HEK293 (cell line): ENCODE measurements around the gene BMP4.

Source experiments
- CTCF ChIA-PET: fragments of 350-600 bp; formaldehyde crosslinking; extraction: SDS; loops from one replicate; lab custom pipeline; 2021; ENCODE audit warnings: antibody characterized with exemption; lab: Yijun Ruan, JAX
- POLR2A ChIA-PET: fragments of 300-600 bp; formaldehyde crosslinking; extraction: SDS; loops from one replicate; lab custom pipeline; 2020; ENCODE audit warnings: antibody characterized with exemption, inconsistent platforms; lab: Yijun Ruan, JAX
- H3K27ac ChIP-seq: fragments of 200-500 bp; sonication (Bioruptor generic); 2 replicates; pipeline ENCODE4 v1.5.1; 2014; ENCODE audit warnings: low read depth, low read length, control low read depth, inconsistent platforms; ENCODE audit errors: extremely low read depth
- H3K36me3 ChIP-seq, 2 experiments: fragments of 200-500 bp in 1 of 2; sonication (Bioruptor generic) in 1 of 2; 1 replicate in 1 of 2; 2 replicates in 1 of 2; pipeline ENCODE4 v1.5.1; 2014 to 2017; ENCODE audit warnings: inconsistent platforms in 2 of 2, low read length in 2 of 2; ENCODE audit not compliant: control insufficient read depth in 2 of 2, insufficient read depth in 1 of 2
- H3K4me1 ChIP-seq: fragments of 200-500 bp; sonication (Bioruptor generic); 2 replicates; pipeline ENCODE4 v1.5.1; 2014; ENCODE audit warnings: mild to moderate bottlenecking, low read length, inconsistent platforms; ENCODE audit not compliant: control insufficient read depth, insufficient read depth
- H3K4me3 ChIP-seq: 2 replicates; pipeline ENCODE4 v1.5.1; 2011; ENCODE audit warnings: low read depth, mild to moderate bottlenecking, control low read depth, low read length, moderate library complexity
- H3K9me3 ChIP-seq: fragments of 200-500 bp; sonication (Bioruptor generic); 2 replicates; pipeline ENCODE4 v1.5.1; 2014; ENCODE audit warnings: low read depth, low read length, inconsistent platforms; ENCODE audit not compliant: control insufficient read depth, insufficient read depth
- GLI2 ChIP-seq: fragments of 450-650 bp; formaldehyde crosslinking; IDR thresholded peaks from 2 replicates; pipeline ENCODE4; 2017; ENCODE audit warnings: missing biosample characterization, missing genetic modification characterization, low read depth, borderline replicate concordance
- KLF1 ChIP-seq: fragments of 450-650 bp; formaldehyde crosslinking; IDR thresholded peaks from 2 replicates; pipeline ENCODE4 v1.5.1; 2016; ENCODE audit warnings: missing biosample characterization, missing genetic modification characterization
- RBAK ChIP-seq: fragments of 450-650 bp; formaldehyde crosslinking; IDR thresholded peaks from 2 replicates; pipeline ENCODE4 v1.5.1; 2016; ENCODE audit warnings: missing biosample characterization, missing genetic modification characterization
- REPIN1 ChIP-seq: fragments of 450-650 bp; formaldehyde crosslinking; IDR thresholded peaks from 2 replicates; pipeline ENCODE4 v1.5.1; 2017; ENCODE audit warnings: missing biosample characterization, missing genetic modification characterization, low read depth
- TCF7L2 ChIP-seq: IDR thresholded peaks from 2 replicates; pipeline ENCODE4 v1.6.1; 2011; ENCODE audit warnings: low read depth, mild to moderate bottlenecking, inconsistent platforms, low read length, moderate library complexity, borderline replicate concordance
- ZBTB1 ChIP-seq: fragments of 450-650 bp; formaldehyde crosslinking; IDR thresholded peaks from 2 replicates; pipeline ENCODE4 v1.5.1; 2016; ENCODE audit warnings: missing biosample characterization, missing genetic modification characterization
- ZFP37 ChIP-seq: fragments of 450-650 bp; formaldehyde crosslinking; IDR thresholded peaks from 2 replicates; pipeline ENCODE4 v1.5.1; 2016; ENCODE audit warnings: missing biosample characterization, missing genetic modification characterization
- ZNF112 ChIP-seq: fragments of 450-650 bp; formaldehyde crosslinking; IDR thresholded peaks from 2 replicates; pipeline ENCODE4 v1.5.0; 2017; ENCODE audit warnings: missing biosample characterization, missing genetic modification characterization
- ZNF24 ChIP-seq: fragments of 450-650 bp; formaldehyde crosslinking; IDR thresholded peaks from 2 replicates; pipeline ENCODE4 v1.5.1; 2016; ENCODE audit warnings: missing biosample characterization, missing genetic modification characterization
- ZNF335 ChIP-seq: fragments of 450-650 bp; formaldehyde crosslinking; conservative IDR thresholded peaks from 2 replicates; pipeline ENCODE4 v1.5.1; 2016; ENCODE audit warnings: missing biosample characterization, missing genetic modification characterization
- ZNF404 ChIP-seq: fragments of 450-650 bp; formaldehyde crosslinking; IDR thresholded peaks from 2 replicates; pipeline ENCODE4 v1.5.1; 2017; ENCODE audit warnings: missing biosample characterization, missing genetic modification characterization
- ZNF510 ChIP-seq: fragments of 450-650 bp; formaldehyde crosslinking; IDR thresholded peaks from 2 replicates; pipeline ENCODE4 v1.5.1; 2018; ENCODE audit warnings: mild to moderate bottlenecking, missing genetic modification characterization, missing biosample characterization; ENCODE audit not compliant: insufficient replicate concordance
- ZNF664 ChIP-seq: fragments of 450-650 bp; formaldehyde crosslinking; IDR thresholded peaks from 2 replicates; pipeline ENCODE4 v1.5.1; 2016; ENCODE audit warnings: missing biosample characterization, missing genetic modification characterization
- ZNF670 ChIP-seq: fragments of 450-650 bp; formaldehyde crosslinking; IDR thresholded peaks from 2 replicates; pipeline ENCODE4 v1.5.1; 2016; ENCODE audit warnings: missing biosample characterization, missing genetic modification characterization, low read depth
- ZNF768 ChIP-seq: fragments of 450-650 bp; formaldehyde crosslinking; IDR thresholded peaks from 2 replicates; pipeline ENCODE4 v1.5.1; 2018; ENCODE audit warnings: missing biosample characterization, mild to moderate bottlenecking, missing genetic modification characterization
- TF ChIP-seq, protein P1 (sequence below): fragments of 450-650 bp; formaldehyde crosslinking; IDR thresholded peaks from 2 replicates; pipeline ENCODE4 v1.5.1; 2017; ENCODE audit warnings: missing biosample characterization, missing genetic modification characterization
- TF ChIP-seq, protein P2 (sequence below): fragments of 450-650 bp; formaldehyde crosslinking; IDR thresholded peaks from 2 replicates; pipeline ENCODE4 v1.5.1; 2016; ENCODE audit warnings: missing biosample characterization, missing genetic modification characterization
- TF ChIP-seq, protein P3 (sequence below): fragments of 450-650 bp; formaldehyde crosslinking; IDR thresholded peaks from 2 replicates; pipeline ENCODE4 v1.5.1; 2016; ENCODE audit warnings: missing biosample characterization, missing genetic modification characterization
- TF ChIP-seq, protein P4 (sequence below): fragments of 450-650 bp; formaldehyde crosslinking; IDR thresholded peaks from 2 replicates; pipeline ENCODE4 v1.5.1; 2016; ENCODE audit warnings: missing biosample characterization, missing genetic modification characterization
- TF ChIP-seq, protein P5 (sequence below): fragments of 450-650 bp; formaldehyde crosslinking; IDR thresholded peaks from 2 replicates; pipeline ENCODE4 v1.5.1; 2017; ENCODE audit warnings: missing biosample characterization, missing genetic modification characterization

Gene BMP4

DNA sequence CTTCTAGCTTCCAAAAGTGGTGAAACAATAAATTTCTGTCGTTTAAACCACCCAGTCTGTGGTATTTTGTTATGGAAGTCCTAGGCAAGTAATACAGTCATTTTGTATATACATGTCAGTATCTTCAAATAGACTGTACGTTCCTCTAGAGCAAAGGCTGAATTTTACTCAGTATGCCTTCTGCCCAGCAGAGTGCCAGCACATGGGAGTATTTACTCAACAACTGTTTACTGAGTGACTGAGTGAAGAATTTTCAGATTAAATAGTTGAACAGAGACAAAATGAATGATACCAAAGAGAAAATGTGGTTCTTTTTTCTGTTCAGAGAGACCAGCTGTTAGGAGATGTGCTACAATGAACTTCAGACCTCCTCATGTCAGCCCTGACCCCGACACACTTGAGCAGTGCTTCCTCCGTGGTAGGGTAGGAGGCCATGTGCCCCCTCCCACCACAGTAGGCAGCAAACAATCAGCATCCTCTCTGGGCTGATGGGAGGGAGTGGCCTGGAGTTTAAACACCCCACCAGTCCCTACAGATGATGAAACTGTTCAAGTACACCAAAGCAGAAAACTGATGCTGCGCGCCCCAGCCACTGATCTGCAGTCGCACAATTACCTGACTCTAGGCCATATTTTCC, 21.7 kb downstream of the BMP4 start:
- ChIA-PET CTCF (no interaction called here), POLR2A (no interaction called here)
- TF ChIP-seq, protein P1, sequence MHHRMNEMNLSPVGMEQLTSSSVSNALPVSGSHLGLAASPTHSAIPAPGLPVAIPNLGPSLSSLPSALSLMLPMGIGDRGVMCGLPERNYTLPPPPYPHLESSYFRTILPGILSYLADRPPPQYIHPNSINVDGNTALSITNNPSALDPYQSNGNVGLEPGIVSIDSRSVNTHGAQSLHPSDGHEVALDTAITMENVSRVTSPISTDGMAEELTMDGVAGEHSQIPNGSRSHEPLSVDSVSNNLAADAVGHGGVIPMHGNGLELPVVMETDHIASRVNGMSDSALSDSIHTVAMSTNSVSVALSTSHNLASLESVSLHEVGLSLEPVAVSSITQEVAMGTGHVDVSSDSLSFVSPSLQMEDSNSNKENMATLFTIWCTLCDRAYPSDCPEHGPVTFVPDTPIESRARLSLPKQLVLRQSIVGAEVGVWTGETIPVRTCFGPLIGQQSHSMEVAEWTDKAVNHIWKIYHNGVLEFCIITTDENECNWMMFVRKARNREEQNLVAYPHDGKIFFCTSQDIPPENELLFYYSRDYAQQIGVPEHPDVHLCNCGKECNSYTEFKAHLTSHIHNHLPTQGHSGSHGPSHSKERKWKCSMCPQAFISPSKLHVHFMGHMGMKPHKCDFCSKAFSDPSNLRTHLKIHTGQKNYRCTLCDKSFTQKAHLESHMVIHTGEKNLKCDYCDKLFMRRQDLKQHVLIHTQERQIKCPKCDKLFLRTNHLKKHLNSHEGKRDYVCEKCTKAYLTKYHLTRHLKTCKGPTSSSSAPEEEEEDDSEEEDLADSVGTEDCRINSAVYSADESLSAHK (tag by site-specific recombination) = no peak
- TF ChIP-seq, protein P2, sequence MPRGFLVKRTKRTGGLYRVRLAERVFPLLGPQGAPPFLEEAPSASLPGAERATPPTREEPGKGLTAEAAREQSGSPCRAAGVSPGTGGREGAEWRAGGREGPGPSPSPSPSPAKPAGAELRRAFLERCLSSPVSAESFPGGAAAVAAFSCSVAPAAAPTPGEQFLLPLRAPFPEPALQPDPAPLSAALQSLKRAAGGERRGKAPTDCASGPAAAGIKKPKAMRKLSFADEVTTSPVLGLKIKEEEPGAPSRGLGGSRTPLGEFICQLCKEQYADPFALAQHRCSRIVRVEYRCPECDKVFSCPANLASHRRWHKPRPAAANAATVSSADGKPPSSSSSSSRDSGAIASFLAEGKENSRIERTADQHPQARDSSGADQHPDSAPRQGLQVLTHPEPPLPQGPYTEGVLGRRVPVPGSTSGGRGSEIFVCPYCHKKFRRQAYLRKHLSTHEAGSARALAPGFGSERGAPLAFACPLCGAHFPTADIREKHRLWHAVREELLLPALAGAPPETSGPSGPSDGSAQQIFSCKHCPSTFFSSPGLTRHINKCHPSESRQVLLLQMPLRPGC (tag by site-specific recombination) = no peak
- TF ChIP-seq ZNF664 (tag by site-specific recombination) (no peak), ZNF335 (tag by site-specific recombination) (no peak), REPIN1 (tag by site-specific recombination) (no peak), RBAK (tag by site-specific recombination) (no peak), ZNF404 (no peak), ZNF510 (no peak), ZBTB1 (tag by site-specific recombination) (no peak), ZFP37 (tag by site-specific recombination) (no peak), ZNF670 (tag by site-specific recombination) (no peak), KLF1 (no peak), GLI2 (tag by site-specific recombination) (no peak), ZNF112 (tag by site-specific recombination) (no peak), ZNF24 (tag by site-specific recombination) (no peak), ZNF768 (tag by site-specific recombination) (no peak), TCF7L2 (no peak)
- TF ChIP-seq, protein P3, sequence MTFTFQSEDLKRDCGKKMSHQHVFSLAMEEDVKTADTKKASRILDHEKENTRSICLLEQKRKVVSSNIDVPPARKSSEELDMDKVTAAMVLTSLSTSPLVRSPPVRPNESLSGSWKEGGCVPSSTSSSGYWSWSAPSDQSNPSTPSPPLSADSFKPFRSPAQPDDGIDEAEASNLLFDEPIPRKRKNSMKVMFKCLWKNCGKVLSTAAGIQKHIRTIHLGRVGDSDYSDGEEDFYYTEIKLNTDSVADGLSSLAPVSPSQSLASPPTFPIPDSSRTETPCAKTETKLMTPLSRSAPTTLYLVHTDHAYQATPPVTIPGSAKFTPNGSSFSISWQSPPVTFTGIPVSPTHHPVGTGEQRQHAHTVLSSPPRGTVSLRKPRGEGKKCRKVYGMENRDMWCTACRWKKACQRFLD (tag by site-specific recombination) = no peak
- TF ChIP-seq, protein P4, sequence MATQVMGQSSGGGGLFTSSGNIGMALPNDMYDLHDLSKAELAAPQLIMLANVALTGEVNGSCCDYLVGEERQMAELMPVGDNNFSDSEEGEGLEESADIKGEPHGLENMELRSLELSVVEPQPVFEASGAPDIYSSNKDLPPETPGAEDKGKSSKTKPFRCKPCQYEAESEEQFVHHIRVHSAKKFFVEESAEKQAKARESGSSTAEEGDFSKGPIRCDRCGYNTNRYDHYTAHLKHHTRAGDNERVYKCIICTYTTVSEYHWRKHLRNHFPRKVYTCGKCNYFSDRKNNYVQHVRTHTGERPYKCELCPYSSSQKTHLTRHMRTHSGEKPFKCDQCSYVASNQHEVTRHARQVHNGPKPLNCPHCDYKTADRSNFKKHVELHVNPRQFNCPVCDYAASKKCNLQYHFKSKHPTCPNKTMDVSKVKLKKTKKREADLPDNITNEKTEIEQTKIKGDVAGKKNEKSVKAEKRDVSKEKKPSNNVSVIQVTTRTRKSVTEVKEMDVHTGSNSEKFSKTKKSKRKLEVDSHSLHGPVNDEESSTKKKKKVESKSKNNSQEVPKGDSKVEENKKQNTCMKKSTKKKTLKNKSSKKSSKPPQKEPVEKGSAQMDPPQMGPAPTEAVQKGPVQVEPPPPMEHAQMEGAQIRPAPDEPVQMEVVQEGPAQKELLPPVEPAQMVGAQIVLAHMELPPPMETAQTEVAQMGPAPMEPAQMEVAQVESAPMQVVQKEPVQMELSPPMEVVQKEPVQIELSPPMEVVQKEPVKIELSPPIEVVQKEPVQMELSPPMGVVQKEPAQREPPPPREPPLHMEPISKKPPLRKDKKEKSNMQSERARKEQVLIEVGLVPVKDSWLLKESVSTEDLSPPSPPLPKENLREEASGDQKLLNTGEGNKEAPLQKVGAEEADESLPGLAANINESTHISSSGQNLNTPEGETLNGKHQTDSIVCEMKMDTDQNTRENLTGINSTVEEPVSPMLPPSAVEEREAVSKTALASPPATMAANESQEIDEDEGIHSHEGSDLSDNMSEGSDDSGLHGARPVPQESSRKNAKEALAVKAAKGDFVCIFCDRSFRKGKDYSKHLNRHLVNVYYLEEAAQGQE (tag by site-specific recombination) = no peak
- TF ChIP-seq, protein P5, sequence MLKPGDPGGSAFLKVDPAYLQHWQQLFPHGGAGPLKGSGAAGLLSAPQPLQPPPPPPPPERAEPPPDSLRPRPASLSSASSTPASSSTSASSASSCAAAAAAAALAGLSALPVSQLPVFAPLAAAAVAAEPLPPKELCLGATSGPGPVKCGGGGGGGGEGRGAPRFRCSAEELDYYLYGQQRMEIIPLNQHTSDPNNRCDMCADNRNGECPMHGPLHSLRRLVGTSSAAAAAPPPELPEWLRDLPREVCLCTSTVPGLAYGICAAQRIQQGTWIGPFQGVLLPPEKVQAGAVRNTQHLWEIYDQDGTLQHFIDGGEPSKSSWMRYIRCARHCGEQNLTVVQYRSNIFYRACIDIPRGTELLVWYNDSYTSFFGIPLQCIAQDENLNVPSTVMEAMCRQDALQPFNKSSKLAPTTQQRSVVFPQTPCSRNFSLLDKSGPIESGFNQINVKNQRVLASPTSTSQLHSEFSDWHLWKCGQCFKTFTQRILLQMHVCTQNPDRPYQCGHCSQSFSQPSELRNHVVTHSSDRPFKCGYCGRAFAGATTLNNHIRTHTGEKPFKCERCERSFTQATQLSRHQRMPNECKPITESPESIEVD (tag by site-specific recombination) = no peak
- Histone ChIP-seq H3K4me1 (no peaks in the 10 kb centered on the region), H3K4me3 (no peak overlapping the region), H3K27ac (no peak overlapping the region), H3K9me3 (no peaks in the 10 kb centered on the region; the same call in 1 of the 2 replicates), H3K36me3 (no peaks in the 10 kb centered on the region; a peak in 1 of 3 replicates)
